ENCODE results near the gene ATP11A.

GRCh38 chr13:112671359-112671758 is 18.5 kb upstream of the ATP11A start:
- TF ChIP-seq HDAC2 (IDR thresholded peaks at IDR 0.05), result no peak
- no peak for TF ChIP-seq NFYB (IDR thresholded peaks at IDR 0.05; ENCODE audit: insufficient read depth, low read depth, low read length)
- no peak for TF ChIP-seq HDAC6 (IDR thresholded peaks at IDR 0.05; ENCODE audit: unreplicated experiment)
- no peak for TF ChIP-seq BCLAF1 (IDR thresholded peaks at IDR 0.05)
- no peak for TF ChIP-seq NKRF (conservative IDR thresholded peaks at IDR 0.05)
- TF ChIP-seq ZZZ3 (IDR thresholded peaks at IDR 0.05; ENCODE audit: control insufficient read depth, insufficient read length, low read depth), result no peak
- no peak for TF ChIP-seq POLR2A (IDR thresholded peaks at IDR 0.05; ENCODE audit: low read depth, low read length)
- TF ChIP-seq CTCF (IDR thresholded peaks at IDR 0.05 in 2 of 3, conservative IDR thresholded peaks at IDR 0.05 in 1 of 3; ENCODE audit: control insufficient read depth in 2 of 3, extremely low read depth in 1 of 3, insufficient read depth in 1 of 3, low read depth in 3 of 3, low read length in 3 of 3), result no peak

Measured in GM12878 (cell line).